B cell (primary cell): ENCODE measurements around the gene CREG1. TPM values are rescaled to one million over a fixed set of nuclear protein-coding genes. Genes with fewer than 3 reads are reported as not detected.

Experiments used
- ATAC-seq: fragments of 200-7000 bp; cut with Tn5 transposase; one replicate; pipeline ENCODE4 v1.10.0; 2021; ENCODE audit warnings: low read depth, mild to moderate bottlenecking, moderate number of reproducible peaks, moderate library complexity
- CTCF ChIA-PET: fragments of 350-600 bp; sonication (Branson Sonifier 250); formaldehyde crosslinking; loops from one replicate; lab custom pipeline; 2021; ENCODE audit warnings: antibody characterized with exemption, inconsistent platforms; lab: Charles Lee
- POLR2A ChIA-PET: fragments of 350-600 bp; sonication (Branson Sonifier 250); formaldehyde crosslinking; loops from one replicate; lab custom pipeline; 2021; ENCODE audit warnings: antibody characterized with exemption; lab: Charles Lee
- DNase-seq: peaks from one replicate; pipeline ENCODE4 v3.0.0; 2013
- H2AFZ ChIP-seq: 2 replicates; pipeline ENCODE4 v1.6.1; 2012; ENCODE audit warnings: mild to moderate bottlenecking, low read depth, low read length; ENCODE audit not compliant: insufficient read depth, poor library complexity, severe bottlenecking
- H3K27ac ChIP-seq, 2 donors: 1 replicate in 1 of 2; 2 replicates in 1 of 2; pipeline ENCODE4 v1.5.1; 2012 to 2013; ENCODE audit warnings: low read length in 2 of 2, mild to moderate bottlenecking in 2 of 2, moderate library complexity in 1 of 2
- H3K27me3 ChIP-seq, 4 experiments: fragments of 200-600 bp in 1 of 4; sonication (generic) in 1 of 4; replicated peaks in 1 of 4; 1 replicate in 2 of 4; 2 replicates in 2 of 4; pipeline versions ENCODE4 v1.6.1 to v1.7.0; 2013 to 2016; ENCODE audit warnings: low read length in 3 of 4, mild to moderate bottlenecking in 2 of 4, mixed read lengths in 1 of 4, moderate library complexity in 1 of 4; ENCODE audit not compliant: insufficient read depth in 4 of 4, control insufficient read depth in 3 of 4; ENCODE audit errors: control extremely low read depth in 1 of 4
- H3K36me3 ChIP-seq, 2 experiments: replicated peaks in 1 of 2; 1 replicate in 1 of 2; 2 replicates in 1 of 2; pipeline versions ENCODE4 v1.6.1 to v1.7.1; 2013; ENCODE audit warnings: low read length in 1 of 2; ENCODE audit not compliant: insufficient read depth in 2 of 2, control insufficient read depth in 1 of 2; ENCODE audit errors: control extremely low read depth in 1 of 2, extremely low read depth in 1 of 2
- H3K4me1 ChIP-seq, 2 donors: fragments of 200-600 bp in 1 of 2; sonication (generic) in 1 of 2; 1 replicate in 1 of 2; 2 replicates in 1 of 2; pipeline versions ENCODE4 v1.5.1 to v1.6.1; 2013 to 2017; ENCODE audit warnings: low read length in 2 of 2; ENCODE audit not compliant: control insufficient read depth in 2 of 2, insufficient read depth in 2 of 2
- H3K4me2 ChIP-seq: replicated peaks from 2 replicates; pipeline ENCODE3; 2012; ENCODE audit warnings: mild to moderate bottlenecking, low read depth, low read length; ENCODE audit not compliant: poor library complexity, severe bottlenecking
- H3K4me3 ChIP-seq, 5 experiments: fragments of 200-600 bp in 1 of 5; sonication (generic) in 1 of 5; 1 replicate in 3 of 5; 2 replicates in 2 of 5; pipeline versions ENCODE4 v1.5.1 to v1.7.0; 2011 to 2016; ENCODE audit warnings: low read length in 4 of 5, mild to moderate bottlenecking in 4 of 5, low read depth in 2 of 5, control low read depth in 1 of 5, moderate library complexity in 1 of 5; ENCODE audit not compliant: insufficient read depth in 1 of 5; ENCODE audit errors: control extremely low read depth in 1 of 5, extremely low read depth in 1 of 5
- H3K79me2 ChIP-seq: fragments of 200-600 bp; sonication (generic); one replicate; pipeline ENCODE4 v1.6.0; 2016; ENCODE audit warnings: low read length; ENCODE audit not compliant: control insufficient read depth, insufficient read depth
- H3K9ac ChIP-seq: fragments of 200-600 bp; sonication (generic); 2 replicates; pipeline ENCODE4 v1.6.1; 2017; ENCODE audit warnings: mild to moderate bottlenecking, low read length, moderate library complexity
- H3K9me3 ChIP-seq, 3 donors: one replicate each; pipeline versions ENCODE4 v1.6.1 to v1.7.1; 2013; ENCODE audit warnings: low read length in 2 of 3; ENCODE audit not compliant: control insufficient read depth in 2 of 3, insufficient read depth in 1 of 3; ENCODE audit errors: control extremely low read depth in 1 of 3
- H4K20me1 ChIP-seq: 2 replicates; pipeline ENCODE4 v1.6.0; 2012; ENCODE audit warnings: mild to moderate bottlenecking, low read length; ENCODE audit not compliant: insufficient read depth, control insufficient read depth, poor library complexity, severe bottlenecking
- H3K27ac Mint-ChIP-seq: one replicate; pipeline ENCODE4 v1.8.0; 2021; ENCODE audit warnings: mixed read lengths
- H3K27me3 Mint-ChIP-seq: one replicate; pipeline ENCODE4 v1.8.0; 2021; ENCODE audit warnings: mixed read lengths
- H3K4me1 Mint-ChIP-seq: one replicate; pipeline ENCODE4 v1.8.0; 2021; ENCODE audit warnings: mixed read lengths
- H3K4me3 Mint-ChIP-seq: one replicate; pipeline ENCODE4 v1.8.0; 2021; ENCODE audit warnings: mixed read lengths
- H3K9me3 Mint-ChIP-seq: one replicate; pipeline ENCODE4 v1.8.0; 2022; ENCODE audit warnings: mixed read lengths; ENCODE audit not compliant: insufficient read depth
- EZH2 ChIP-seq: IDR thresholded peaks from 2 replicates; pipeline ENCODE4 v1.6.1; 2012; ENCODE audit warnings: borderline replicate concordance, low read depth, mild to moderate bottlenecking, moderate library complexity, low read length; ENCODE audit not compliant: insufficient read depth, poor library complexity, severe bottlenecking
- WGBS: methylation state at CpG from one replicate; pipeline ENCODE4 v1.1.5; 2013; ENCODE audit warnings: missing lambda C conversion rate; ENCODE audit not compliant: insufficient coverage; 5-methylcytosine and 5-hydroxymethylcytosine counted together
- intact Hi-C: fragments of 100-400 bp; cut with micrococcal nuclease; formaldehyde crosslinking; loops from one replicate; pipeline ENCODE4 v1.10.0; 2022
- polyA plus RNA-seq: library from polyadenylated mRNA; depleted of rRNA; stranded (reverse); fragments of >200 nt; gene quantifications from 2 replicates; pipeline ENCODE4 v1.2.3, GENCODE V29; 2012
- total RNA-seq, 2 donors: library from RNA; stranded (reverse); fragments of 120-200 nt in 1 of 2; gene quantifications; 1 replicate in 1 of 2; 2 replicates in 1 of 2; pipeline versions ENCODE4 v1.2.3 to v1.2.4, GENCODE V29; 2013 to 2022
- TF ChIP-seq, protein P1 (sequence below): fragments of 200-600 bp; IDR thresholded peaks from one replicate; pipeline ENCODE4 v1.8.0; 2022; ENCODE audit warnings: antibody characterized with exemption, mild to moderate bottlenecking

Gene CREG1
- total and polyA plus RNA-seq, 2 donors (not counting 1 experiment from before 2014, with no cell fraction given), result 7.5 to 8.4 TPM

DNA sequence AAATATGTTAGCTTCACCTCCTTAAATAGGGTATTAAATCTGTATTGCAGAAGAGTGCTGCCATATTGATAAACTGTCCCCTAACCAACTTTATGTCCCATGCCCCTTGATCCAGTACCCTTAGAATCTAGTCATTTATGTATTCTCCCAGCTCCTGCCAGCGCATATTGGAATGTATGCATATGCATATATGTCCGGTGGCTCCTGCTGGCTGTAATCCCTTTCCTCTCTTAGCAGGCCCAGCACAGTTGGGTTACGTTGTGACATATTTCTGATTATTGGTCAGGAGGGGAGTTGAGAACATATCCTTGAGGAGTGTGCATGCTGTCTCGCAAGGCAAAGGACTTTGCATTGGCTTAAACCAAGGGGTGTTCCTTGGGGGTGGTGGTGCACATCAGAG is 29.2 kb upstream of the CREG1 start:
- intact Hi-C loops, result no loop called here
- Histone ChIP-seq H3K4me2 (no peak overlapping the region), H3K4me1 (peaks cover 0 to 3% of the 10 kb centered on the region in 2 donors), H3K27me3 (peaks cover 0 to 2% (median 0%) of the 10 kb centered on the region in 4 experiments), H3K27ac (no peak overlapping the region), H3K4me3 (no peak overlapping the region), H3K36me3 (no peaks in the 10 kb centered on the region), H3K9ac (no peak overlapping the region), H2AFZ (no peak overlapping the region), H4K20me1 (no peaks in the 10 kb centered on the region), H3K9me3 (peaks cover 0 to 5% (median 0%) of the 10 kb centered on the region in 3 donors), H3K79me2 (peaks cover 10% of the 10 kb centered on the region)
- WGBS, result 92% methylated on average over 2 of the region's 4 CpGs
- H3K27ac Mint-ChIP-seq, result no peak overlapping the region
- no peaks in the 10 kb centered on the region for H3K27me3 Mint-ChIP-seq
- ChIA-PET POLR2A (no interaction called here), CTCF (interaction anchor here (0.8 to 1.2 kb wide), 3 partner anchors 18 to 105 kb away, joined by 3 to 5 read pairs (median 3); partner anchors contain the start of gene CREG1)
- ATAC-seq, result no peak
- DNase-seq, result no peak
- H3K9me3 Mint-ChIP-seq, result no peaks in the 10 kb centered on the region
- H3K4me3 Mint-ChIP-seq, result no peak overlapping the region
- no peak for TF ChIP-seq EZH2
- TF ChIP-seq, protein P1, sequence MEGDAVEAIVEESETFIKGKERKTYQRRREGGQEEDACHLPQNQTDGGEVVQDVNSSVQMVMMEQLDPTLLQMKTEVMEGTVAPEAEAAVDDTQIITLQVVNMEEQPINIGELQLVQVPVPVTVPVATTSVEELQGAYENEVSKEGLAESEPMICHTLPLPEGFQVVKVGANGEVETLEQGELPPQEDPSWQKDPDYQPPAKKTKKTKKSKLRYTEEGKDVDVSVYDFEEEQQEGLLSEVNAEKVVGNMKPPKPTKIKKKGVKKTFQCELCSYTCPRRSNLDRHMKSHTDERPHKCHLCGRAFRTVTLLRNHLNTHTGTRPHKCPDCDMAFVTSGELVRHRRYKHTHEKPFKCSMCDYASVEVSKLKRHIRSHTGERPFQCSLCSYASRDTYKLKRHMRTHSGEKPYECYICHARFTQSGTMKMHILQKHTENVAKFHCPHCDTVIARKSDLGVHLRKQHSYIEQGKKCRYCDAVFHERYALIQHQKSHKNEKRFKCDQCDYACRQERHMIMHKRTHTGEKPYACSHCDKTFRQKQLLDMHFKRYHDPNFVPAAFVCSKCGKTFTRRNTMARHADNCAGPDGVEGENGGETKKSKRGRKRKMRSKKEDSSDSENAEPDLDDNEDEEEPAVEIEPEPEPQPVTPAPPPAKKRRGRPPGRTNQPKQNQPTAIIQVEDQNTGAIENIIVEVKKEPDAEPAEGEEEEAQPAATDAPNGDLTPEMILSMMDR, result no peak
- H3K4me1 Mint-ChIP-seq, result peaks cover 6% of the 10 kb centered on the region

DNA sequence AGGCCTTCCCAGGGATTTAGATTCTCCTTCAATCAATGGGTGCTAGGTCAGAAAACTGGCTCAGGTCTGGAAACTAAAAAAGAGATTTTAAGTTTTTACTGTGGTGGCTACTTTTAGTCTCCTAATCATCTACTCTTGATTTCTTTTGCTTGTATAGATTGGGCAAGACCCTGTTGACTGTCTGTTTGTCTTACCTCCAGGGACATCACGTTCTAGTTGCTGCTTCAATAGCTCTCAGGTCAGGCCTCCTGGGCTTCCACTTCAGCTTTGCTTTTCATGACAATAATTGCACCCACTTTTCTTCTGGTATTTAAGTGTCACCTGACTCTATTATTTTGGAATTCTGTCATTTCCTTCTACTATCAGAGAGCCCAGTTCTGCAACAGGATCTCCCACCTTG is 28.5 kb upstream of the CREG1 start:
- Histone ChIP-seq H3K79me2 (peaks cover 6% of the 10 kb centered on the region), H4K20me1 (no peaks in the 10 kb centered on the region), H2AFZ (no peak overlapping the region), H3K9ac (no peak overlapping the region), H3K4me3 (no peak overlapping the region), H3K27me3 (peaks cover 0 to 1% (median 0%) of the 10 kb centered on the region in 4 experiments), H3K4me2 (no peak overlapping the region), H3K4me1 (no peaks in the 10 kb centered on the region), H3K36me3 (no peaks in the 10 kb centered on the region), H3K9me3 (peaks cover 0 to 5% (median 0%) of the 10 kb centered on the region in 3 donors), H3K27ac (no peak overlapping the region)
- Mint-ChIP-seq H3K4me1 (no peaks in the 10 kb centered on the region), H3K27me3 (no peaks in the 10 kb centered on the region), H3K27ac (no peak overlapping the region), H3K9me3 (no peaks in the 10 kb centered on the region), H3K4me3 (no peak overlapping the region)
- TF ChIP-seq, protein P1, result no peak
- no peak for TF ChIP-seq EZH2
- CTCF ChIA-PET, result interaction anchor here (0.8 to 1.2 kb wide), 3 partner anchors 18 to 106 kb away, joined by 3 to 5 read pairs (median 3); partner anchors contain the start of gene CREG1
- no CpG with 5 or more reads among the region's 1 CpG for WGBS
- ATAC-seq, result no peak
- no peak for DNase-seq
- POLR2A ChIA-PET, result no interaction called here
- intact Hi-C loops, result no loop called here
